Erythroblast (primary cell): ENCODE results near the gene P2RX6.
A peak's percentile ranks its signal among the peaks of the same experiment; 100 is the strongest.
"Not testable (repeated sequence)": the region's sequence is repeated elsewhere in the genome, so short reads cannot be mapped to it uniquely, and the experiment has no call there.

Source experiments
- DNase-seq, 2 experiments: peaks; one replicate each; lab custom pipeline; 2025; lab: John Stamatoyannopoulos, UW
- GATA1 ChIP-seq: IDR thresholded peaks from 2 replicates; pipeline ENCODE4 v1.6.1; 2011; ENCODE audit warnings: low read depth, mild to moderate bottlenecking, control low read depth, low read length, moderate library complexity
- POLR2A ChIP-seq: IDR thresholded peaks from 2 replicates; pipeline ENCODE4 v1.6.1; 2011; ENCODE audit warnings: mild to moderate bottlenecking, low read length

P2RX6 gene

GRCh38 chr22:20996598-20997535, 18.1 kb upstream of the P2RX6 start:
- no peak for DNase-seq
- TF ChIP-seq GATA1, result no peak
- no peak for TF ChIP-seq POLR2A

DNA sequence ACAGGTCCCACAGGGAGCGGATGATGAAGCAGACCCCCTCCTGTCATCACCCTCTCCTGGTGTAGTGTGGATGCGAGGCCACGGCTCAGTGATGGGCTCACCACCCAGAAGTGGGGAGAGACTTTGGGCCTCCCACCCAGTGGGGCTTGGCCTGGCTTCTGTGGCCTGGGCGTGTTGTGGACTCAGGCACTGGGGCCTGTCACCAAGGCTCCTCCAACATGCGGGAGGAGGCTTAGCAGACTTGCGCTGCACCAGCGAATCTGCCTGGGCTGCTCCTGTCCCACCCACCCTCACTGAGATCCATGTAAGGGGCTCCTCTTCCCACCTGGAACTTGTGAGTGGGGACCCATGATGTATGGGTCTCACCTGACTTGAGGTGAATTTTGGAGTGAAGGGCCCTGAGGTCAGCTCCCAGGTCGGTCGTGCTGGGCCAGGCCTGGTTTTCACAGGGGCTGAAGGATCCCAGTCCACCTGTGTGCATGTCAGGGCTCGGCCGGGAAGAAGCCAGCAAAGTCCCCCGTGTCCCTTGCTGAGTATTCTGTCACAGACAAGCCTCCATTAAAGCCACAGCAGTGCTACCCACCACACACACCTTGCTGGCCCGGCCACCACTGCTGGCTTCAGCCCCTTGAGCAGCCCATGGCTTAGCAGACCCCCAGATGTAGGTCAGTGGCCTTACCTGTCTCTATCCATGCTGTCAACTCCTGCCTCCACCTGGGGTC, 17.3 kb upstream of the P2RX6 start:
- DNase-seq, result no peak
- peak; percentile 18 for TF ChIP-seq POLR2A
- TF ChIP-seq GATA1, result no peak

DNA sequence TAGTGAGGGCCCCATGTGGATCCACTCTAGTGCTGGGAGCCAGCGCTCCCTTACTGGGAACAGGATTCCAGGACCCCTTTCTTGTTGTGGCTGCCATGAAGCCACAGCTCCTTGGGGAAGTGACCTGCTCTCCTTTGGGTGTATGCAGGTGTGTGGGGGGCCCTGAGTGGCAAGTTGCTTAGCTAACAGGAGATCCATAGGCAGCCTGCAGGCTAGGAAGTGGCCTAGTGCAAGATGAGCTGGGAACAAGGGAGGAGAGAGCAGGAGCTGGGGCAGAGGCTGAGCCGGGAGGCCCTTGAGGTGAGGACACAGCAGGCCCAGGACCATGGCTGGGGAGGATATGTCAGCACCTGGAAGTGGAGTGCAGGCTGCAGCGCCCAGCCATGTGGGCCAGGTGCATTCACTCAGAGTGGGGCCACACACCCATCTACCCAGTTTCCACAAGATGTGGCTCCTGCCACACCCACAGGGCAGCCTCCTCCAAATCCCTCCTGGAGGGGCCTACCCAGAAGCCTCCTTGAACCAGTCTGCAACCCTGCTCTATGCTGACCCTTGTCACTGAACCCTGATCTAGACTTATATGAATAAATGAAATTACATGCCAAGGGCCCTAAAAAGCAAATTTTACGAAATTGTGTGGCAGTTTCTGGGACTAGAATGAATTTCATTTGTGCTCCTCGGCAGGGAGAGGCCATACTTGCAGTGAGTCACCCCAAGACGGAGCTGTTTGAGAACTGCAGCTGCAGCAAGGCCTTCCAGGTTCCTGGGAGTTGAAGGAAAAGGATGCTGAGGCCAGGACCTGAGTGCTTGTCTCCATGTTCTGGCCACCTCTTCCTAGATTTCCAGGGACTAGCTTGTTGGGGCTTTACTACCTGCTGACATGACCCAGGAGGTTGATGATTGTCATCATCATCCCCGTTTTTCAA, 16.3 kb upstream of the P2RX6 start:
- TF ChIP-seq POLR2A (no peak), GATA1 (no peak)
- no peak for DNase-seq

DNA sequence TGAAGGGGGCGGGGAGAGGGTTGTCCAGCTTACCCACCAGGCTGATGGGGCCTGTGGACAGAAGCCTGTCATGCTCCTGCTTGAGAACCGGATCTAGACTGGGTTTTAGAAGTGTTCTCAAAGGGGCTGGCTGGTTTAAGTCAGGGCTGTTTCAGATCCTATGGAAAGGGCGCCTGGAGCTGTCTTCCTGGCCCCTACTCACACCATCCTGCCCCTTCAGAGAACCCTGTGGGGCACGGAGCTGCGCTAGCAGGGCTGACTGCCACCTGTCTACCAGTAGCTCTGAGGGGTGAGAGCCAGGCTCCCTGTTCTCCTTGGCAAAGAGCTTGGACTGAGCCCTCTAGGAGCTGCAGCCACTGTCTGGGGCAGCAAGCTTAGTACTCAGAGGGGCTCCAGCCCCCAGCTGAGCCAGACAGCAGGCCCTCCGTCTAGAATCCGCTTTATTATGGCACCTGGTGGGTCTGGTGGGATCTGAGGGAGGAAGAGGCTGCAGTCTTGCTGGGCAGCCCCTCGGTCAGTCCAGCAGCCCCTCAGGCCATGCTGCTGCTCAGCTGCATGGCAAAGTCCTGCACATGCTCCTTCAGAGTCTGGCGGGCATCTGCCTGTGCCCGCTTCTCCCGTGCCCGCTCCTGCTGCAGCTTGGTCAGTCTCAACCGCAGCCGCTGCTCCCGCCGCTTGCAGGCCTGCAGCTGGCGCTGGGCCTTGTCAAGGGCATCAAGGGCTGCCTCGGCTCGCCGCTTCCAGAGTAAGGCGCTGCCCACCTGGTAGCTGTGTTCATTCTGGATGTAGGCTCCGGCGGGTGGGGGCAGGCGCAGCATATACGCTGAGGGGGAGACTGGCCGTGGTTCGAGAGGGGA, 15.4 kb upstream of the P2RX6 start:
- TF ChIP-seq GATA1 (no peak), POLR2A (no peak)
- DNase-seq, result no peak

DNA sequence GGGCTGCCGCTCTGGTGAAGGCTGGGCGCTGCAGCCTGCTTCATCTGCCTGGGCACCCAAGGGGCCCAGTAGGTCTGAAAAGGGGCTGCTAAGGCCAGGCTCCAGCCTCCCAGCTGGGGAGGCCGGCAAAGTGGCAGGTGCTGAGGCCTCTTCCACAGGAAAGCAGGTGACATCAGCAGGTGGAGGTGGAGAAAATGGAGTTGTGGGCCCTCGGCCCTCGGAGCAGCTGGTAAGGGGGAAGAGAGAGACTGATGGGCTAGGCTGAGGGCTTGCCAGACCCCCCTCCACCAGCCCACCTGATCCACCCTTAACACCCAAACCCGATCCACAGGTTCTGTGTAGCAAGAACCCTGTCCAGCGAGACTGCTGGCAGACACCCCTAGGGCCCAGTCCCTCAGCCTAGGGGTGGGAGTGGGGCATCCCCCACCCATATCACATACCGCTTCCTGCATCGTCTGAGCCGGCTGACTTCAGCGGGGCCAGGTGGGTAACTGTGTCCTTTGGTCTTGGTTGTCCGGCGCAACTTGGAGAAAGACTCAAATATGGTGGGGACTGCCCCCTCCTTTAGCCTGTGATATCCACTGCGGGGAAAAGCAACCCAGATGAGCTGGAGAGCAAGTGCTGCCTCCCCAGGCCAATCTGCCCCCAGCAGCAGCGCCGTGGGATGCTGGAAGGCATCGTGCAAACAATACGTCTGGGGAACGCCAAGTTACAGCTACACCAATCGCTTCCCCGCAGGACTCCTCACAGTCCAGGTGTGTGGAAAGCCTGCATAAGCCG, 14.6 kb upstream of the P2RX6 start:
- TF ChIP-seq GATA1 (no peak), POLR2A (no peak)

GRCh38 chr22:21000987-21001600, 13.9 kb upstream of the P2RX6 start:
- peak in 1 of 2 experiments; percentile 58 for DNase-seq
- no peak for TF ChIP-seq POLR2A
- no peak for TF ChIP-seq GATA1

More for the DNA sequence above, 14.6 kb upstream of the P2RX6 start:
- no peak for DNase-seq

GRCh38 chr22:21001601-21002325, 13.2 kb upstream of the P2RX6 start, which contains the start of gene THAP7:
TSS of gene THAP7 (minus strand) at chr22:21002118. CDS start at chr22:21001911, 207 bp downstream.
- TF ChIP-seq POLR2A (peak; percentile 87), GATA1 (no peak)
- peak; percentile 96 to 97 for DNase-seq

- TF ChIP-seq GATA1 (no peak), POLR2A (no peak)
- peak; percentile 15 to 18 for DNase-seq
Measured at GRCh38 chr22:21003782-21004181, 11.2 kb upstream of the P2RX6 start.

- not testable (repeated sequence) for DNase-seq
Measured at GRCh38 chr22:21009208-21009607, 5.8 kb upstream of the P2RX6 start.

DNA sequence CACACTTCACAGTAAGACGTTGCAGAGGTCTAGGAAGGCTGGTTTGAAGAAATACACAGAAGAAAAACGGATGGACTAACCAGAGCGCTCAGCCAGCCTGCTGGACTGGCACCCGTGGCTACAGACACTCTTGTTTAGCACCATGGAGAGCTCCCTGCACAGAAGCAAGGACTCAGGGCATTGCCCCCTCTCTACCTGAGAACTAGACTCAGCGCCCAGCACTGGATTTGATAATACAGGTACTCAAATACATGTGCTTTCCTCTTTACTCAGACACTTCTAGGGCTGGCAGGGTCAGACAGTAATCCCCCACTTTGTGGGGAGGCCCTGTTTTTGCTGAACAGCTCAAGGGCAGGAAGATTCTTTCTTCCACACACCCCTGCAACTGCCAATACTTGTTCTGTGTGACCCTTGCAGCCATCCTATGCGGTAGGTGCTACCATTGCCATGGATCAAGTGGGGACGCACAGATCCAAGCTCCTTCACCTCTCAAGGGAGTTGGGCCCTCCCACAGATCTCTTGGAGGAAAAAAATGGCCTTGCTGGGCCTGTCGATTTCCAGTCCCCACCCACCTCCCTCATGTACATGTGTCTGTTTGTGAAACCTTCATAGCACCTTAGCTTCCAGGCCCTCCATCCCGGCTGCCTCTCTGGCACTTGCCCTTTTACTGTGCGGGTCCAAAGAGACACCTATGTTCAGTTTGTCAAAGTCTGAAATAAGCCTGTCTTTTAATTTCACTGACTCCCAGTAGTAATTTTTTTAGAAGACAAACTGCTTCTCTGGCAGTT, 5.1 kb upstream of the P2RX6 start:
- peak; percentile 63 to 65 for DNase-seq
- TF ChIP-seq GATA1, result no peak
